Breast epithelium (tissue), 3 donors: ENCODE measurements around the gene BST1.
A peak's percentile ranks its signal among the peaks of the same experiment; 100 is the strongest.

Experiments
- CTCF ChIP-seq, 3 donors: fragments of 450-650 bp; IDR thresholded peaks; one replicate each; pipeline ENCODE4 v1.5.1; 2016 to 2017; ENCODE audit warnings: antibody characterized with exemption in 3 of 3, mild to moderate bottlenecking in 3 of 3, moderate library complexity in 3 of 3
- POLR2A ChIP-seq: fragments of 450-650 bp; IDR thresholded peaks from one replicate; pipeline ENCODE4 v1.6.1; 2016; ENCODE audit warnings: antibody characterized with exemption, mild to moderate bottlenecking, moderate library complexity
- POLR2AphosphoS5 ChIP-seq, 3 donors: sonication (generic); formaldehyde crosslinking; IDR thresholded peaks; one replicate each; pipeline ENCODE4 v1.6.1; 2017; ENCODE audit warnings: antibody characterized with exemption in 3 of 3

DNA sequence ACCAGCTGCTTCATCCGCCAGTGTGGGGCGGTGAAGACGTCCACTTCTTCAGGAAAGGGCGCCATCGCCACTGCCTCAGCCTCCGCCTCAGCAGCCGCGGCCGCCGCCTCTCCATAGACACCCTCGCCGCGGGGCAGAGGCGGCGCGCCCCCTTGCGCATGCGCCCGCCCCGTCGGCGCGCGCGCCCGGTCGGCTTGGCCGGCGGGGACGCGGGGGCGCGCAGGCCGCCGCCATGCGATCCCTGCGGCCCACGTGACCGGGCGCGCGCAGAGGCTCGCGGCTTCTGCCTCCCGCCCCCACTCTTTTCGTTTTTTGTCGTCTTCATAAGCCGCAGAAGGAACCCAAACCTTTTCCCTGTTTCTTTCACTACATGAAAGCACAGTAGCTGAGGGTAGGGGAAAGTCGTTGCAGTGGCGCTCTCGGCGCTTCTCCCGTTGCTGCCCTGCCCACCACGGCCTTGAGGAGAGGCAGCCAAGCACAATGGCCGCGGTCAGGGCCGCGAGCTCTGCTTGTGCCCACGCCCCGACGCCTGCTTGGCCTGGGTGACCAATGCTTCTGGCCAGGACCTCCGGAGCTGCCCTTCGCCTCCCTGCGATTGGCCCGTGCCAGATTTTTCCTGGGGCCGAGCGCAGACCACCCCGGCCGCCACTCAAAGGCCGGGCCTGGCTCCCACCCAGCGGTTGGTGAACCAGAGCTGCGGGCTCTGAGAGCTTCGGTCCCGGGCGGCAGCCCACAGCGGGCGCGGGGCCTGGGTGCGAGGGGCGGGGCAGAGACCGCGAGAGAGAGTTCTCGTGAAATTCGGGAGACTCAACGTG is 47.4 kb upstream of the BST1 start, which contains the start of gene FBXL5:
- TF ChIP-seq CTCF (IDR thresholded peaks at IDR 0.05) (peak in 1 of 3 donors; percentile 4), POLR2AphosphoS5 (IDR thresholded peaks at IDR 0.05) (peak; percentile 82 to 96 (median 94)), POLR2A (peak; percentile 33)
